PC-3 (cell line): ENCODE data around the gene CAMKK2. TPM values are rescaled to one million over a fixed set of nuclear protein-coding genes. Genes with fewer than 3 reads are reported as not detected.

Source experiments
- ATAC-seq: fragments of 200-7000 bp; cut with Tn5 transposase; 2 replicates; pipeline ENCODE4 v1.9.1; 2020; ENCODE audit warnings: mild to moderate bottlenecking, moderate library complexity
- BruUV-seq: library from RNA; stranded (reverse); fragments of 400-500 nt; replicated peaks from 2 replicates; lab custom pipeline; 2021; lab: Mats Ljungman, UMichigan
- CTCF ChIA-PET: fragments of 300-600 bp; sonication (Branson Sonifier 250); formaldehyde crosslinking; loops from one replicate; lab custom pipeline; 2022; ENCODE audit warnings: antibody characterized with exemption; lab: Charles Lee
- POLR2A ChIA-PET: fragments of 300-600 bp; sonication (Branson Sonifier 250); formaldehyde crosslinking; loops from one replicate; lab custom pipeline; 2022; ENCODE audit warnings: antibody characterized with exemption; ENCODE audit not compliant: unreplicated experiment; lab: Charles Lee
- DNase-seq: peaks from one replicate; pipeline ENCODE4 v3.0.0-alpha.2; 2015
- H2AFZ ChIP-seq: fragments of 300-600 bp; sonication (generic); 2 replicates; pipeline ENCODE4 v1.6.0; 2016; ENCODE audit warnings: antibody characterized with exemption, low read length
- H3F3A ChIP-seq: fragments of 300-600 bp; sonication (generic); one replicate; pipeline ENCODE4 v1.6.0; 2017; ENCODE audit warnings: antibody characterized with exemption, low read length, control low read depth, mild to moderate bottlenecking; ENCODE audit not compliant: unreplicated experiment
- H3K27ac ChIP-seq: fragments of 300-600 bp; sonication (generic); 2 replicates; pipeline ENCODE4 v1.5.1; 2016; ENCODE audit warnings: mild to moderate bottlenecking, low read length
- H3K27me3 ChIP-seq: fragments of 300-600 bp; sonication (generic); 2 replicates; pipeline ENCODE4 v1.6.1; 2016; ENCODE audit warnings: low read length, mixed read lengths
- H3K36me3 ChIP-seq: fragments of 300-600 bp; sonication (generic); 2 replicates; pipeline ENCODE4 v1.6.1; 2016; ENCODE audit warnings: low read depth, mixed run types, low read length, mixed read lengths
- H3K4me1 ChIP-seq: fragments of 300-600 bp; sonication (generic); 2 replicates; pipeline ENCODE4 v1.5.1; 2016; ENCODE audit warnings: low read length; ENCODE audit not compliant: insufficient read depth
- H3K4me2 ChIP-seq: fragments of 300-600 bp; sonication (generic); 2 replicates; pipeline ENCODE4 v1.6.0; 2016; ENCODE audit warnings: low read length
- H3K4me3 ChIP-seq: fragments of 300-600 bp; sonication (generic); 2 replicates; pipeline ENCODE4 v1.5.1; 2016; ENCODE audit warnings: mild to moderate bottlenecking, low read length, mixed read lengths
- H3K79me2 ChIP-seq: fragments of 300-600 bp; sonication (generic); 2 replicates; pipeline ENCODE4 v1.6.1; 2017; ENCODE audit warnings: low read length, mixed read lengths
- H3K9ac ChIP-seq: fragments of 300-600 bp; sonication (generic); 2 replicates; pipeline ENCODE4 v1.6.0; 2016; ENCODE audit warnings: mild to moderate bottlenecking, low read length
- H3K9me2 ChIP-seq: fragments of 300-600 bp; sonication (generic); replicated peaks from 2 replicates; pipeline ENCODE4 v1.6.1; 2016; ENCODE audit warnings: mixed run types, low read length, mixed read lengths
- H3K9me3 ChIP-seq: fragments of 300-600 bp; sonication (generic); 2 replicates; pipeline ENCODE4 v1.6.1; 2016; ENCODE audit warnings: low read length, mixed read lengths
- H4K20me1 ChIP-seq: fragments of 300-600 bp; sonication (generic); 2 replicates; pipeline ENCODE4 v1.6.1; 2016; ENCODE audit warnings: low read length, mixed read lengths
- EZH2 ChIP-seq: fragments of 300-600 bp; sonication (generic); IDR thresholded peaks from one replicate; pipeline ENCODE4 v1.6.1; 2017; ENCODE audit warnings: antibody characterized with exemption, mild to moderate bottlenecking, low read length; ENCODE audit not compliant: unreplicated experiment
- EZH2phosphoT487 ChIP-seq: fragments of 300-600 bp; sonication (generic); IDR thresholded peaks from 2 replicates; pipeline ENCODE4 v1.6.1; 2018; ENCODE audit warnings: mild to moderate bottlenecking, antibody characterized with exemption, low read length, borderline replicate concordance
- intact Hi-C: fragments of 100-400 bp; cut with micrococcal nuclease; formaldehyde crosslinking; loops from 2 replicates; pipeline ENCODE4 v1.9.0; 2023
- total RNA-seq: library from RNA; depleted of rRNA; stranded (reverse); fragments of >200 nt; gene quantifications from 2 replicates; pipeline ENCODE4 v1.2.3, GENCODE V29; 2014
- TF ChIP-seq, protein P1 (sequence below): fragments of 300-600 bp; sonication (generic); conservative IDR thresholded peaks from 2 replicates; pipeline ENCODE4 v1.5.1; 2017; ENCODE audit warnings: antibody characterized with exemption, low read depth, mild to moderate bottlenecking, low read length

CAMKK2 gene
- total RNA-seq, 1 experiment from 2014 or later: 26.5 TPM

DNA sequence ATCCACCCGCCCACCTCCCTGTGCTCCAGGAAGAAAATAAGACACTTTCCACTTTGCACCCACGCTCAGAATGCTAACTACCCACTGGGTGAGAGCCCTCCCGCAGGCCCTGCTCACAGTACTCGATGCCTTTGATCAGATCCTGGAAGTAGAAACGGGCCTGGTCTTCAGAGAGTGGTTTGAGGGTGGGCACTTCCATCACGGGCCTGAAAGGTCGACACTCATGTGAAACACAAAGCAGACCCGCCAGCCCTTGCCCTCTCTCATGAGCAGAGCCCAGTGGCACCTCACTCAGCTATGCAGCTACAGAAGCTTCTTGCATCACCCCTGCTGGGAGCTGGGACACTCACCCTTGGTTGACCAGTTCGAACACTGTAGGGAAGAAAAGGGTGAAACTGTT, 41.1 kb downstream of the CAMKK2 start:
- no peak overlapping the region for H3K4me2 ChIP-seq
- intact Hi-C loops: no loop called here
- H3K9me2 ChIP-seq: no peaks in the 10 kb centered on the region
- H3K27me3 ChIP-seq: no peaks in the 10 kb centered on the region
- H3K9ac ChIP-seq: no peak overlapping the region
- DNase-seq (no peak), ATAC-seq (no peak)
- no peaks in the 10 kb centered on the region for H3F3A ChIP-seq
- no peaks in the 10 kb centered on the region for H3K79me2 ChIP-seq
- peaks cover 46% of the 10 kb centered on the region for H3K36me3 ChIP-seq
- no peaks in the 10 kb centered on the region for H4K20me1 ChIP-seq
- ChIA-PET POLR2A (no interaction called here), CTCF (no interaction called here)
- no peak overlapping the region for H3K4me3 ChIP-seq
- TF ChIP-seq EZH2phosphoT487: no peak
- no peak for TF ChIP-seq EZH2
- TF ChIP-seq, protein P1, sequence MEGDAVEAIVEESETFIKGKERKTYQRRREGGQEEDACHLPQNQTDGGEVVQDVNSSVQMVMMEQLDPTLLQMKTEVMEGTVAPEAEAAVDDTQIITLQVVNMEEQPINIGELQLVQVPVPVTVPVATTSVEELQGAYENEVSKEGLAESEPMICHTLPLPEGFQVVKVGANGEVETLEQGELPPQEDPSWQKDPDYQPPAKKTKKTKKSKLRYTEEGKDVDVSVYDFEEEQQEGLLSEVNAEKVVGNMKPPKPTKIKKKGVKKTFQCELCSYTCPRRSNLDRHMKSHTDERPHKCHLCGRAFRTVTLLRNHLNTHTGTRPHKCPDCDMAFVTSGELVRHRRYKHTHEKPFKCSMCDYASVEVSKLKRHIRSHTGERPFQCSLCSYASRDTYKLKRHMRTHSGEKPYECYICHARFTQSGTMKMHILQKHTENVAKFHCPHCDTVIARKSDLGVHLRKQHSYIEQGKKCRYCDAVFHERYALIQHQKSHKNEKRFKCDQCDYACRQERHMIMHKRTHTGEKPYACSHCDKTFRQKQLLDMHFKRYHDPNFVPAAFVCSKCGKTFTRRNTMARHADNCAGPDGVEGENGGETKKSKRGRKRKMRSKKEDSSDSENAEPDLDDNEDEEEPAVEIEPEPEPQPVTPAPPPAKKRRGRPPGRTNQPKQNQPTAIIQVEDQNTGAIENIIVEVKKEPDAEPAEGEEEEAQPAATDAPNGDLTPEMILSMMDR: no peak
- BruUV-seq: no TSS peak
- H3K9me3 ChIP-seq: no peaks in the 10 kb centered on the region
- H2AFZ ChIP-seq: no peak overlapping the region
- no peak overlapping the region for H3K27ac ChIP-seq
- no peaks in the 10 kb centered on the region for H3K4me1 ChIP-seq

DNA sequence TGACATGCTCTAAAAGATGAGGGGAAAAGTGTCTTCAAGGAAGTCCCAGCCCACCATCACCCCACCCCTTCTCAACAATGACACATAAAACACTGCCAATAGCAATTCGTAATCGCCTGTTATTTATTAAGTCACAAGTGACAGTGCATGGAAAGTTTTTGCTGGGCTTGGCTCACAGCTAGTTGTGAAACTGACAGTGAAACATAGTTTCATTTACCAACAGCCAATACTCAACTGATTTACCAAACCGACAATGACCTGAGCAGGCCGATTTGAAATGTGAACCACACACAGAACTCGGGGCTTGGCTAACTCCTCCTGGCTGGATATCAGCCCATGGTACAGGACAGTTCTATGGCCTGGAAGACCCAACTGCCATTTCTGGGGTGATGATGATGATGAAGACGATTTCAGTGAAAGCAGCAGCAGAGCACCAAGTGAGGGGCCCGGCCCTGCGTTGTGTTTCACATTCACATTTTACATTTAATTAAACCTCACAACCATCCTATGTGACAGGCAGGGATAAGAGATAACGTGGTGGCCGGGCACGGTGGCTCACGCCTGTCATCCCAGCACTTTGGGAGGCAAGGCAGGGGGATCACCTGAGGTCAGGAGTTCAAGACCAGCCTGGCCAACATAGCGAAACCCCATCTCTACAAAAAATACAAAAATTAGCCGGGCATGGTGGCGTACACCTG, 42.7 kb downstream of the CAMKK2 start:
- no peaks in the 10 kb centered on the region for H4K20me1 ChIP-seq

More for the DNA sequence above, 42.7 kb downstream of the CAMKK2 start:
- Histone ChIP-seq H3K9me3 (no peaks in the 10 kb centered on the region), H3K36me3 (peaks cover 45% of the 10 kb centered on the region), H3K4me3 (no peak overlapping the region), H2AFZ (no peak overlapping the region), H3K9me2 (no peaks in the 10 kb centered on the region), H3K9ac (no peak overlapping the region), H3K4me2 (no peak overlapping the region), H3K27me3 (no peaks in the 10 kb centered on the region), H3K4me1 (no peaks in the 10 kb centered on the region), H3F3A (no peaks in the 10 kb centered on the region), H3K79me2 (no peaks in the 10 kb centered on the region), H3K27ac (no peak overlapping the region)
- ChIA-PET POLR2A (no interaction called here), CTCF (no interaction called here)
- DNase-seq (no peak), ATAC-seq (no peak)
- no TSS peak for BruUV-seq
- TF ChIP-seq EZH2phosphoT487 (no peak), EZH2 (no peak)
- TF ChIP-seq, protein P1: no peak
- intact Hi-C loops: no loop called here
